Brain microvascular endothelial cell (primary cell): ENCODE measurements around the gene YPEL1.

Source experiments
- DNase-seq: peaks from one replicate; pipeline ENCODE4 v3.0.0-alpha.2; 2020
- H3K27ac ChIP-seq: fragments of 250-450 bp; sonication (Bioruptor Pico); 2 replicates; pipeline ENCODE4 v1.5.1; 2020; ENCODE audit warnings: mild to moderate bottlenecking, moderate library complexity
- H3K27me3 ChIP-seq: fragments of 250-450 bp; sonication (Bioruptor Pico); replicated peaks from 2 replicates; pipeline ENCODE4 v1.5.1; 2020; ENCODE audit warnings: mild to moderate bottlenecking
- H3K36me3 ChIP-seq: fragments of 250-450 bp; sonication (Bioruptor Pico); replicated peaks from 2 replicates; pipeline ENCODE4 v1.5.1; 2020; ENCODE audit warnings: mild to moderate bottlenecking
- H3K4me3 ChIP-seq: 2 replicates; pipeline ENCODE4 v1.5.1; 2011; ENCODE audit warnings: low read depth, mild to moderate bottlenecking, control low read depth, low read length, moderate library complexity
- in situ Hi-C: cut with HindIII; loops from 2 replicates; pipeline ENCODE4 v1.10.0; 2017; ENCODE audit warnings: low sequenced_read_pairs, low pct_ligation_motif_present
- TF ChIP-seq, protein P1 (sequence below): IDR thresholded peaks from 2 replicates; pipeline ENCODE4 v1.5.1; 2011; ENCODE audit warnings: low read depth, mild to moderate bottlenecking, moderate library complexity, low read length, control low read depth, inconsistent platforms; ENCODE audit errors: missing control alignments

YPEL1 gene

DNA sequence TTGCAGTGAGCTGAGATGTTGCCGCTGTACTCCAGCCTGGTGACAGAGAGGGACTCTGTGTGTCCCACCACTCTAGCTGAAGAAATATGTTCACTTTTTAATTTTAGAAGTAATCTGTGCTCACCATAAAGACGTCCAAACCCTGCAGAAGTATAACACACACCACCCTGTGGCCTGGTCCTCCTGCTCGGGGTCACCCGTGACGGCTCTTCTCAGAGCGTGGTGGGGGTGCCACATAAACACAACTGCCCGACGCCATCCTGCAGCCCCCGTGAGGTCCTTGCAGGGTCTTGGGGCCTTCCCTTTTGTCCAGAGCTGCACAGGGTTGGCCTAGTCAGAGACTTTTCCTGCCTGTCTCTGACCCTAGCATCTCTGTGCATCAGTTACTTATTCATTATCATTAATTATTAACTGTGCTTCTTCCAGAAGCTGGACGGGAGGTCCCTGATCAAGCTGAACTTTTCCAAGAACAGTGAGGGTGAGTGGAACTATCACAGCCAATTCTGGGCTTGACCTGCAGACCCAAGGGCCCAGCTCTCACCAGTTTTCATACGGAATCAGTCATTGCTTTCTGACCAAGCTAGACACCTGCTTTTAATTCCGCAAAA lies 60.9 kb downstream of the YPEL1 start:
- no peak for DNase-seq
- in situ Hi-C loops: no loop called here

DNA sequence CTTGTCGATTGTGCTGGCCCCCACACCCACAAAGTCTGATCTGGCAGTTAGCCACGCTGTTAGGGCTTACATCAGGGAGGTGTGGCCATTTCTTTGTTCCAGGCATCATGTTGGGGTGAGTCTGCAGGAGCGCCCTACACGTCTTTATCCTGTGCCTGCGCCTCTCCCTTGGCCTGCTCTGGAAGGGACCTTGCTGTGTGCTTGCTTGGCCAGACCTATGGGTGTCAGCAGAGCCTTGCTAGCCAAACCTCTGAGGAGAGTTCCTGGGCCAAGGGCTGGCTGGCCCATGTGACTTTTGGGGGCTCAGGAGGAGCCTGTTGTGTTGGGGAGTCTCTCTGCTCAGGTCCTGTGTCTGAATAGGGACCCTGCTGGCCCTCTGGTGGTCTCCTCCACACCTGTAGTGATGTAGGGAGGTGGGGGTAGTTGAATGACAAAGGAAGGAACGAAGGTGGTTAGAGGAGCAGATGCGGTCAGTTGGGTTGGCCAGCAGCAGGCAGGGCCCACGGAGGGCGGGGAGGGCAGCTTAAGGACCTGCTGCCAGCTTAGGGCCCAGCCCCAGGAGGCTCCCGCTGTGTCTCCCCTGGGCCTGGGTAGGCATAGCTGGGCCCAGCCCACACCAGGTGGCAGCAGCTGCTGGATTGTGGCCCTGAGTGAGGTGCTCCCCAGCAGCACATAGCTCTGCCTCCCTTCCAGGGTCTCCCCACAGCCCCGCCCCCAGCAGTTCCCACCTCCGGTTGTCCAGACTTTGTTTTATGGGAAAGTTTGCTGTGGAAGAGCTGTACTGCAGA lies 61.9 kb downstream of the YPEL1 start:
- TF ChIP-seq, protein P1, sequence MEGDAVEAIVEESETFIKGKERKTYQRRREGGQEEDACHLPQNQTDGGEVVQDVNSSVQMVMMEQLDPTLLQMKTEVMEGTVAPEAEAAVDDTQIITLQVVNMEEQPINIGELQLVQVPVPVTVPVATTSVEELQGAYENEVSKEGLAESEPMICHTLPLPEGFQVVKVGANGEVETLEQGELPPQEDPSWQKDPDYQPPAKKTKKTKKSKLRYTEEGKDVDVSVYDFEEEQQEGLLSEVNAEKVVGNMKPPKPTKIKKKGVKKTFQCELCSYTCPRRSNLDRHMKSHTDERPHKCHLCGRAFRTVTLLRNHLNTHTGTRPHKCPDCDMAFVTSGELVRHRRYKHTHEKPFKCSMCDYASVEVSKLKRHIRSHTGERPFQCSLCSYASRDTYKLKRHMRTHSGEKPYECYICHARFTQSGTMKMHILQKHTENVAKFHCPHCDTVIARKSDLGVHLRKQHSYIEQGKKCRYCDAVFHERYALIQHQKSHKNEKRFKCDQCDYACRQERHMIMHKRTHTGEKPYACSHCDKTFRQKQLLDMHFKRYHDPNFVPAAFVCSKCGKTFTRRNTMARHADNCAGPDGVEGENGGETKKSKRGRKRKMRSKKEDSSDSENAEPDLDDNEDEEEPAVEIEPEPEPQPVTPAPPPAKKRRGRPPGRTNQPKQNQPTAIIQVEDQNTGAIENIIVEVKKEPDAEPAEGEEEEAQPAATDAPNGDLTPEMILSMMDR: no peak
- H3K27me3 ChIP-seq: no peaks in the 10 kb centered on the region
- in situ Hi-C loops: no loop called here
- H3K4me3 ChIP-seq: no peak overlapping the region
- H3K27ac ChIP-seq: no peak overlapping the region
- no peak for DNase-seq
- H3K36me3 ChIP-seq: peaks cover 61% of the 10 kb centered on the region

More for the DNA sequence above, 60.9 kb downstream of the YPEL1 start:
- no peak overlapping the region for H3K27ac ChIP-seq
- H3K36me3 ChIP-seq: peaks cover 63% of the 10 kb centered on the region
- TF ChIP-seq, protein P1: no peak
- no peak overlapping the region for H3K4me3 ChIP-seq
- no peaks in the 10 kb centered on the region for H3K27me3 ChIP-seq

DNA sequence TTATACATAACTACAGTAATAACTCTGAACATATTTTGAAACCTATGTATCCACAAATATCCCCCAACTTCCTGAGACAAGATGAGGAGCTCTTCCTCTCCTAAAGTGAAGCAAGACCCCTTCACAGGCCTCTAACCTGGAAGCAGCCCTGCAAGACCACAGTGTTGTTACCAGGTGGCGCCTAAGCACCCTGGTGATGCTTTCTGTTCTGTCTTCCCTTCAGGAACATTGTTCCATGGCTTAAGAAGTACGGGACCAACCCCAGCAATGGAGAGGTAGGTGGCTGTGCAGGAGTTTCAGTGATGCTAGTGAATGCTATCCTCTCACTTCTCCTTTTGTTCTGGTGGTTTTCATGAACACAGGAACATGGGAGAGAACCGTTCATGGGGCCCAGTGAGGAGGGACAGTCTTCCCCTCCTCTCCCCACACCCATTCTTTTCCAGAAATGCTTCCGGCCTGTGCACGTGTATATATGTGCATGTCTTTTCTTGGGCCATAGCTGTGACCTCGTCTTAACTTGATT lies 63.4 kb downstream of the YPEL1 start:
- no peak overlapping the region for H3K4me3 ChIP-seq
- TF ChIP-seq, protein P1: no peak
- in situ Hi-C loops: no loop called here
- peaks cover 57% of the 10 kb centered on the region for H3K36me3 ChIP-seq
- H3K27ac ChIP-seq: no peak overlapping the region
- no peaks in the 10 kb centered on the region for H3K27me3 ChIP-seq
- DNase-seq: no peak

DNA sequence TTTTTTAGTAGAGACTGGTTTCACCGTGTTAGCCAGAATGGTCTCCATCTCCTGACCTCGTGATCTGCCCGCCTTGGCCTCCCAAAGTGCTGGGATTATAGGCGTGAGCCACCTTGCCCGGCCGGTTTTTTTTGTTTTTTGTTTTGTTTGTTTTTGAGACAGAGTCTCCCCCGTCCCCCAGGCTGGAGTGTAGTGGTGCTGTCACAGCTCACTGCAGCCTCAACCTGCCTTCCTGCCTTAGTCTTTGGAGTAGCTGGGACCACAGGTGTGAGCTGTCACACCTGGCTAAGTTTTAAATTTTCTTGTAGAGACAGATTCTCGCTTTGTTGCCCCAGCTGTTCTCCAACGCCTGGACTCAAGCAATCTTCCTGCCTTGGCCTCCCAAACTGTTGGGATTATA lies 66.6 kb downstream of the YPEL1 start:
- Histone ChIP-seq H3K36me3 (peaks cover 40% of the 10 kb centered on the region), H3K4me3 (no peak overlapping the region), H3K27ac (no peak overlapping the region), H3K27me3 (no peaks in the 10 kb centered on the region)
- DNase-seq: no peak
- TF ChIP-seq, protein P1: no peak
- in situ Hi-C loops: no loop called here

DNA sequence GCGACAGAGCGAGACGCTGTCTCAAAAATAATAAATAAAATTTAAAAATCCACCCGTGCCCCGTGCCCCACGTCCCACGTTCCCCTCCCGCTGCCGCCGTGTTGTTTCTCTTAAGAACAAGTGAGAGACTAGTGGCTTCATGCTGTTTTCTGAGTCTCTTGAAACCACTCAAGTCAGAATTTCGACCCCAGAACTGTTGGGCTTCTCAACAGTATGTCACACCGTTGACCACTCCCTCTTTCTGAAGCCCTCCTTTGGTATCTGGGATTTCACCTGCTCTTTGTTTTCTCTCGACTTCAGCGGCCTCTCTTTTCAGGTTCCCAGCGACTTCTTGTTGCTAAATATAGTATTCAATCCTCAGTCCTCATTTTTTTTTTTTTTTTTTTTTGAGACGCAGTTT lies 68.8 kb downstream of the YPEL1 start:
- TF ChIP-seq, protein P1: no peak
- H3K27ac ChIP-seq: no peak overlapping the region
- peaks cover 17% of the 10 kb centered on the region for H3K36me3 ChIP-seq
- no peaks in the 10 kb centered on the region for H3K27me3 ChIP-seq
- in situ Hi-C loops: no loop called here
- DNase-seq: no peak
- H3K4me3 ChIP-seq: peak overlapping the region; percentile 96
